Ecto neural progenitor cell (in vitro differentiated cells): Measurements from ENCODE around the gene SLCO3A1.

Experiments used
- DNase-seq: peaks from one replicate; pipeline ENCODE4 v3.0.0-alpha.2; 2018; ENCODE audit warnings: low spot score

The SLCO3A1 gene

DNA sequence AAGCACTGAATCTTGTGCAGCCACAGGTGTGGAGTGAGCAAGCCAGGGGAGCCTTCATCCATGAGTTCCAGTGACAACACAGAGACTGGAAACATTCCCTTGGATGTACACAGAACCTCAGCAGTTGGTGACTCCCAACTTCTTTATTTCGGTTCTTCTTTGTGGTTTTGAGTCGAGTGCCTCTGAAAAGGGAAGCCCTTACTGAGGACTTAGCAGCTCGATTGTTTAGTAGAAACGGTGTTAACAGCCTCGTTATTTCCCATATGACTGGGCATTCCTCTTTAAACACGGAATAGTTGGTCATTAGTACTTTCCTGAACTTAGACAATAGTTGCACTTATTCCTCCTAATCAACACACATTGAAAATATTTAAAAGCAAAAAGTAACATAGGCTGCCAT is 7.7 kb downstream of the SLCO3A1 start:
- no peak for DNase-seq

DNA sequence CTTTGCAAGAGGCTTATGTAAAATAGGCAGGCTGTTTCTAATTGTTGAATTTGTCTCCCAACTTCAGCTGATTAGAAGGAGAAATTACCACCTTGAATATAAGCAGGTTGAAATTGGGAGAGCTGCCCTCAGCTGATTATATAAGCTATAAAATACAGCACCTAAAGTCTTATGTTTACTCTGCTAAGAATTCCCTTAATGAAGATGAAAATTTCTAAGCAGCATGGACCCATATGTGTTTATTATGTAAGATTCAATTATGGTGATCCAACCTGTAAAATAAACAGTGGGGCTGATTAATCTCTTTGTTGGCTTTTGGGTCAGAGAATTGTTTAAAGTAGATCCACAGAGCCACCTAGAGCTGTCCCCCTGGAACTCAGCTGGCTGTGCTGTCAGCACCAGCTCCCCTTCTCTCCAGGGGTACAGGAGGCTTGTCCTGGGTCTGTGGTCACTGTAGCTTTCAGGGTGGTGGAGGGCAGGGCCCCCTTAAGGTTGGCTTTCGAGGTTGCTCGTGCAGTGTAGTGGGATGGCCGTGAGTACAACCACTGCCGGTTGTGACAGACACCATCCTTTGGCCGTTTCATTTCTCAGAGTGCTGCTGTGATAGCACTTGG is 9.5 kb downstream of the SLCO3A1 start:
- no peak for DNase-seq

DNA sequence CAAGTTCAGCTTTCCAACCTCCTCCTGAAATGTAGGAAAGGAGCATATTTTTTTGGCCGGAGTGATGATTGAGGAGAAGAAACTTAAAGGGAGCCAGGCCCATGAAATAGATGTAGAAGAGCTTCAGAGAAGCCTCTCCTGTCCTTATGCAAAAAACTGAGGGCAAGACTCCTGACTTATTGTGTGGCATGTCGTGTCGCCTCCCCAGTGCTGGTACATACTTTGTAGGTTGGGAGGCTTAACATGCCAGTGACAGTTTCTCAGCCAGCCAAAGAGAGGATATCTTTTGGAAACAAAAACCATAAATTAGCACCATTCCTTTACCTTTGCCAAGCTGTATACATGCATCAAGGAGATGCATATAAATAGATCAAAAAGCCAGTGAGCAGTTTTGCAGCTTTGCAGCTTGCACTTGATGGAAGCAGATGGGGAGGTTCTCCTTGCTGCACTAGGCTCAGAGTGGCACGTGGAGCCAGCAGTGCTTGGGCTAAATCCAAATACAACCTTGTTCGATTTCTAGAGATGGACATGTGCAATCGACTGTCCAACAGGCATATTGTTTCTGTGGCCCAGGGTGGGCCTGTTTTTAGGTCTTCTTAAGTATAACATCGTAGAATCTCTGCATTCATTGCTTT is 10.2 kb downstream of the SLCO3A1 start:
- no peak for DNase-seq

DNA sequence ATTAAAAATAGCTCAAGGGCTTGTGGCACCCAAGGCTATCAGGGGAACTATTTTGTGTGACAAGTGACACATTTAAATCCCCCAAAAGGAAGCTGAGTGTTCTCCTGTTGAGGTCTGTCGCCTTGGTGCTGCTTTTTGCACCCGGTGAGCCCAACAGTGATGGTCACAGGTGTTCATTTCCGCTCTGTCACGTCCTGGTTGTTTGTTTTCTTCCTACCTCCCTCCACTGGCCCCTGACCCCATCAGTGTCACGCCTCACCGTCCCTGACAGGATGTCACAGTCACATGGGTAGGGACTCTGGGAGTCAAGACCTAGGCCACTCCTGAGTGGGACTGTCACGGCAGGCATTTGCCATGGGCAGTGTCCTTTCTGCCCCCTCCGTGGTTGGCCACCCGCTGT is 11.2 kb downstream of the SLCO3A1 start:
- no peak for DNase-seq

DNA sequence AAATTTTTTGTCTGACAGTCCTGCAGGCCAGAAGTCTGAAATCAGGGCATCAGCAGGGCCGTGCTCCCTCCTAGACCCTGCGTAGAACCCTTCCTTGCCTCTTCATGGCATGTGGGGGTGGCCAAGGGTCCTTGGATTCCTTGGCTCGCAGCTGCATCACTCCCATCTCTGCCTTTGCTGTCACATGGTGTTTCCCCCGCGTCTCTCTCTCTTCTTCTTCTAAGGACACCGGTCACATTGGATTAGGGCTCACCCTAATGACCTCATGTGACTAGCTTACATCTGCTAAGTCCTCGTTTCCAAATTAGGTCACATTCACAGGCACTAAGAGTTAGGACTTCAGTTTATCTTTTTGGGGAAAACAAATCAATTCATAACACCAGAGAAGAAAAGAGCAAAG is 12.0 kb downstream of the SLCO3A1 start:
- no peak for DNase-seq

DNA sequence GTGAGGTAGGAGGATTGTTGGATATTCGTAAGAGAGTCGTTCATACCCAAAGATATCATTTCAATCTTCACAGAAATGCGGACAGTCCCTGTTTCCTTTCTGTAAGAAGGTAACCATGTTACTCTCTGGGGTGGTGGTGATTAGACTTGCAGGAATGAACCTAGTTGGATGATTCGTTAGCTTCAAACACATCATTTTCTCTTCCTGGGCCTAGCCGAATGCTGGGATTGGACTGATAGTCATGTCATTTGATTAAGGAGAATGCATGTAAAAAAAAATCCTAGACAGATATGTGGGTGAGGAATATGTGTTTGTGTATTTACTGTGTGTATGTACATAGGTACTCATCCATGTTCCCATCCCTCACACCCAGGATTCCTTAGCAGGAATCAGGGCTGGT is 12.4 kb downstream of the SLCO3A1 start:
- DNase-seq: no peak

DNA sequence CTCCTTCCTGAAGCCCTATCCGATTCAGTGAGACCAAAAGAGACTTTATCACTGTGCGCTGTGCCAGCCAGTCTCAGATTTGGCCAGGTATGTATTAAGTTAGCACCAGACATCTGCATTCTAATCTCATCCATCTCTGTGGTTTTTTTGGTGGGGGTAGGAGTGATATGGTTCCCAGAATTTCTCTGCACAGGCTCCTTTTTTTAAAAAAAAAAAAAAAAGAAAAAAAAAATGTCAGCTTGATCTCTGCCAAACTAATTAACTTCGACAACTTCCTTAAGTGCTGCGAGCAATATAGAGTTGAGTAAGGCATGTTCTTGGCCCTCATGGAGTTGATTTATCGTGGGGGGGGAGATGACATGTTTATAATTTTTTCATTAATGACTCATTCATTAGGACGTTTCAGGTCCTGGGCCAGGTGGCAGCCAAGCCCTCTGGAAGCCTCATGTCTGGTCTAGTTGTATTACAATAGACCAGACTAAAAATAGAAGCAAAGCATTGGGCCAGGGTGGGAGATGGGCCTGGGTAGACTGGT is 12.9 kb downstream of the SLCO3A1 start:
- no peak for DNase-seq

DNA sequence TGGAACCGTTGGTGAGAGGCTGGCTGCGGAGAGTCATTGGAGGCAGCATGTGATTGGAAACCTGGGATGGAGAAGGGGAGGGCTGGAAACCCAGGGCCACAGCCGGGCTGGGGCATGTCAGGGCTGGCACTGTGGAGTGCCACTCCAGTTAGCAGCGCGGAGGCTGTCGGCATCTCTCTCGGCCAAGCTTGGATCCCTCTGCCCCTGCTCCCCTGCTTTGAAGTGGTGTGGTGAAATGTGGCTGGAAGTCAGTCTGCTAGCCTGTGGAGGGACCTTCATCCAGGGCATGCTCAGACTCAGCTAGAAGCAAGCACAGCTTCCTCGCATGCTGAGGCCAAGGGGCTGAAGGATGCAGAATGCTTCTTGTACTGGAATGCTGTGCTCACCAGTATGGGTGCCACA is 13.5 kb downstream of the SLCO3A1 start:
- DNase-seq: no peak

DNA sequence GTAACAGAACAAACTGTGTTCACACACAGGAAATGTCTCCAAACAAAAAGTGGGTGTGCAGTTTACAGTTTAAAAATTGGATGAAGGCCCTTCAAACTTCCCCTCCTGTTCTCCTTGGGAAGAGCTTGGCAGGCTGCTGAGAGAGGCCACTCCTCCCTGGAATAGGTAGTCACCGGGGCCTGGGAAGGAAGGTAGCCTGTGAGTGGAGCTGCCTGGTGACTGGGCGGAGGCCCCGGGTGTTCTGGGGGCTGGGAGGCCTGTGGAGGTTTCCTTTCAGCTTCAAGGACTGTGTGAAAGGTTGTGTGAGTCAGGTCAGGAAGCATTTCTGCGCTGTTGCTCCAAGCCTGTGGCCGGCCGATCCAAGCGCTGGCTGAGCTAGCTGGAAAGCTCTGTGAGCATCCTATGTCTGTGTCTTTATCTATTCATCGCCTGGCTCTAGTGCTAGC is 14.1 kb downstream of the SLCO3A1 start:
- DNase-seq: no peak

DNA sequence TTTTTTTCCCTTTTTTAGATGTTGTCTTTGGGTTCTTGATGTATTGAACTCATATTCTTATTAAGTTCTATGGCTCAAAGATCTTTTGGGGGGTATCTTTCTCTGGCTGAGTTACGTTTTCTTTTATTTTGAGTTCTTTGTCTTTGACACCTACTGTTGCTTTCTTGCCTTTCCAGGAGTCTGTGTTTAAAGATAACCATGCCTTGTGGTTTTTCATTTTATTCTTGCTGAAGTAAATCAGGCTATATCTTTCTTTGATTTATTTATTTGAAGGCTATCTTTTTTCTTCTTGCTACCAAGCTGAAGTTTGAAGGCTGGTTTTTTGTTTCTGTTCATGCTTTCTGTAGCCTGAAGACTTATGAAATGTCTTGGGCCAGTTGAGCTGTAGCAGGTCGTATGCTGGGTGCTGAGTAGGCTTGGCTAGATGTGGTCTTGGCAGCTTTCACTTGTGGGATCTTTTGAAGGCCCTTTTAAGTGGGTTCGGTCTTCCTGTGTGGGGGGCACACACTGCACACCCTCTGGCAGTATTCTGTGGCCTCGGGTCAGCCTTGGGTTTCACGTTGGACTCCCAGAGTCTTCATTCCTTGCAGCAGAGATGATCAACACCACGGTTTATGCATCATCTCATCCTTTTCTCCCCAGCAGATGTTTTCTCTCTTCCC is 17.5 kb downstream of the SLCO3A1 start:
- no peak for DNase-seq

DNA sequence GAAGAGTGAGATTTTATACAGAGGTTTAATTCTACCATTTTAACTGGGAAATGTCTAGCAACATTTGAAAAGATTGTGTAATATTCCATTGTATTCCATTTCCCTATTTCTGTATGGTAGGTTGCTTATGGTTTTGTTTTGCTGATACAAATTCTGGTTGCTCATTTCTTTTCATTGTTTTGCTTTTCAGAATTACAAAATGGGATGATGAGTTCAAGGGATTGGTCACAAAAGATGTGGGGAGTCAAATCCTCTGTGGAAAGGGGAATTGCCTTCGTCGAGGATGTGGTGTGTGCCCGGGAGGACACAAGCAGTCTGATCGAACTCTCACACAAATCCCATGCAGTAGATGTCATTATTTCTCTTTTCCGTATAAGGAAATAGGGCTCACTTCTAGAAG is 18.3 kb downstream of the SLCO3A1 start:
- DNase-seq: no peak

DNA sequence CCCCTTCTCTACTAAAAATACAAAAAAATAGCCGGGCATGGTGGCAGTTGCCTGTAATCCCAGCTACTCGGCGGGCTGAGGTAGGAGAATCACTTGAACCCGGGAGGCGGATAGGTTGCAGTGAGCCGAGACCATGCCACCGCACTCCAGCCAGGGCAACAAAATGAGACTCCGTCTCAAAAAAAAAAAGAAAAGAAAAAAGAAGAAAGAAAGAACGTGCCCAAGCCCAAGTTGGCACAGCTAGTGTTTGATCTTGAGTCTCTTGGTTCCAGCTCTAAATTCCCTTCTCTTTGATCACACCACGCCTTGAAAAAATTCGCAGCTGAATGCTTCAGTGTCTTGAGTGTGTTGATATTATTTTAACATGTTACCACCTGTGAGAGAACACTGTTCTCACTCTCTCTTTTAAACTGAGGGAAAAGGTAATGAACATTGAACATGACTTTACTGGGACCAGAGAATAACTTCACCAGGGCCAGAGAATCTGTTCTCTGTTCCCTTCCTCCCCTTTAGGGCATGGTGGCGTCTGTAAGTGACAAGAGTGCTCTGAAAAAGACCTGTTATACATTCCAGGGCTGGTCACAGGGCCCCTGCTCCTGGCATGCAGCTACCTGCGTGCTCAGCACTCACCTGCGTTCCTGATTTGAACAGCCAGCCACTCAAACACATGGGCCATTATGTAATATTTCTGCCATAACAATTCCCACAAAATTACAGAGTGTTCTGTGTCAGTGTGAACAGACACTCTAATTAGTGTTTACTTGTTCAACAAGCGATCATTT is 19.0 kb downstream of the SLCO3A1 start:
- DNase-seq: no peak

DNA sequence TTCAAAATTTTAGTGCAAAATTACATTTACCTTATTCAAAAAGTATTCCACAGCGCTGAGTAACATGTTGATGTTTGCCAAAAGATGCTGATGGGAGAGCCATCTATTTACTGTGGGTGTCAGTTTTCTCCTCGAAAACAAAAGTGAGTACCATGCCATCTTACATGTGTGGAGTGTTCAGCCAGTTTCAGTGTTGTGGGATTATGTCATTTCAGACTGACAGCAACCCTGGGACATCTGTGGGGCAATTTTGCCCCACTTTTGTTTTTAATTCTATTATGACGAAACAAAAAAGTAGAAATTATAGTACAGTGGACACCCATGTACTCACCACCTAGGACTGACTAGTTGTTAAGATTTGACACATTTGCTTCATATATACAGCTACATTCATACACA is 19.6 kb downstream of the SLCO3A1 start:
- no peak for DNase-seq

DNA sequence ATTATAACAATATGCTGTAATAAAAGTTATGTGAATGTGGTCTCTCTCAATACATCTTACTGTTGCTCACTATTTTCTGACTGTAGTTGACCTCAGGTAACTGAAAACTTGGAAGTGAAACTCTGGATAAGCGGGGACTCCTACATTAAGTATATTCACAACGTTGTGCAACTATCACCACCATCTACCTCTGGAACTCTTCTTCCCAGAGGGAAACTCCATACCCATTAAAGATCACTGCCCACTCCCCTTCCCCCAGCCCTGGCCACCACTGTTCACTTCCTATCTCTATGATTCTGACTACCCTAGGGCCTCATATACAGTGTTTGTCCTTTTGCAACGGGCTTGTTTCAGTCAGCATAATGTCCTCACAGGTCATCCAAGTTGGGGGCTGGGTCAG is 20.7 kb downstream of the SLCO3A1 start:
- DNase-seq: no peak

DNA sequence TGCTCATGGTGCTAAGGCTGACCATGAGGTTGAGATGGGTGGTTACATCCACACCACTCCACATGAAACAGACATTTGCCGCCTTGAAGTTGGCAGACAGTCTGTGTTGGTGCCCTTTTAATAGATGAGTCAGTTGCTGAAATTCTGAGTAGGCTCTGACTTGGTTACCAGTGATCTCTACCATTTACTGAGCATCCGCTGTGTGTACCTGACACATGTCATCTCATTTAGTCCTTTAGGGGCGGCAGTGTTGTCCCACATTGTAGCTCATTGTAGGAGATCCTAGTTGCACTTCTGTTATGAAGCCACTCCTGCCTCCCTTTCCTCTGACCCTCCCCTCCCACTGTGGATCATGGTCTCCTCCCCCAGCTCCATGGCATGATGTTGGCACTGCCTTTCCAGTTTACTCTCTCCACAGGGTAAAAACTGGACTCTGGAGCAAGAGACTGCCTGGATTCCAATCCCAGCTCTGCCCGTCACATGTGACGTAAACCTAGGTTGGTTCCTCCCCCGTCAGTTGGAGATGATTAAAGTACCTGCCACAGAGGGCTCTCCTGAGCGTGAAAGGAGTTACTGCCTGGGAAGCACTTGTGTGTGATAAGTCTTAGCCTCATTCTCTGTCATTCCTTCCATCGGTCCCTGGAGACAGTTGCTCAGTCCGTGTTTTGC is 21.6 kb downstream of the SLCO3A1 start:
- peak; percentile 18 for DNase-seq

DNA sequence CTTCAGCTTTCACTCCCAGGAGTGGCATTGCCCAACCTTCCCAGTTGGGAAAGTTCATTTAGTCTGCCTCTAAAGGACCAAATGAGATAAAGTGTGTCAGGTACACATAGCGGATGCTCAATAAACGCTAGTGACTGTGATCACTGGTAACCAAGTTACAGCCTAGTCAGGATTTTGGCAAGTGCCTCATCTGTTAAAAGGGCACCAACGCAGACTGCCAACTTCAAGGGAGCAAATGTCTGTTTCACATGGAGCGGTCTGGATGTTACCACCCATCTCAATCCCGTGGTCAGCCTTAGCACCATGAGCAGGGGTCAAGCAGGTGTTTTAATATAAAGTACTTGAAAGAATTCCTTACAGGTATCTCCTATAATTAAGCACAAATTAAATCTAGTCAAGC is 22.7 kb downstream of the SLCO3A1 start:
- DNase-seq: no peak

DNA sequence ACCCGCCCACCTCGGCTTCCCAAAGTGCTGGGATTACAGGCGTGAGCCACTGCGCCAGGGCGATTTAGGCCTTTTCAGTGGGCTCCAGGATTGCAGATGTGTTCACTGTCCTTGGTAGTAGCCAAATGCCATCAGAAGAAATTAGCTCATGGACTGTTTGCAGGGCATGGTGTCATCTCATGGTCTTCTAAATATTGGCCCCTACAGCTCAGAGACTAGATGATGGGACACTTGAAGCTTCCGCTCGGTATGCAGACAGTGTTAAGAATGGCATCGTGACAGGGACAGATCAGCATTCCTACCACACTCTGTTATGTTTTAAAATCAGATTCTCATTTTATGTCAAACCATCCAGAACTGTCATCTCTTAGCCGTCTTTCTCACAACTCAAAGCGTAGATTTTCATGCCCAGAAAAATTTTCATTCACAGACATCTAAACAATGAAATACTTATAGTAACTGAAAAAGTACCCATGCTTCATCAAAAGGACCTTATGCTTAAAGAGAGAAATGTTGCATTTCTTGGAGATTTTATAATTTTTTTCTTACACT is 24.9 kb downstream of the SLCO3A1 start:
- no peak for DNase-seq

DNA sequence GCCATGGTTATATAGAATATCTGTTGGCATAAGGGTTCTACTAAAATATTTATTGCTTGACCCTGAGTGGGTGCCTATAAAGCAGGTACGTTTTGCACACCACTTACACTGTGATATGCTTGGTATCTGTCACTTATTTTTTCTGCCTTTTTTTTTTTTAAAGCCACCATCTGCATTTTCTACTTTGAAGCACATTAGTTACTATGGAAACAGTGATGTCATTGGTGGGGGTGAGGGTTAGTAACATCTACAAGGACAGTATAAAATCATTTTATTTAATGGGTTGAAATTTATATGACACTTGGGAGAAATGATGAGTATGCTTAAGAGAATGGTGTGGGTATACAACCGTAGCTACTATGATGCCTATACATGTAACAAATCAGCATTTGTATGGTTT is 25.6 kb downstream of the SLCO3A1 start:
- no peak for DNase-seq

DNA sequence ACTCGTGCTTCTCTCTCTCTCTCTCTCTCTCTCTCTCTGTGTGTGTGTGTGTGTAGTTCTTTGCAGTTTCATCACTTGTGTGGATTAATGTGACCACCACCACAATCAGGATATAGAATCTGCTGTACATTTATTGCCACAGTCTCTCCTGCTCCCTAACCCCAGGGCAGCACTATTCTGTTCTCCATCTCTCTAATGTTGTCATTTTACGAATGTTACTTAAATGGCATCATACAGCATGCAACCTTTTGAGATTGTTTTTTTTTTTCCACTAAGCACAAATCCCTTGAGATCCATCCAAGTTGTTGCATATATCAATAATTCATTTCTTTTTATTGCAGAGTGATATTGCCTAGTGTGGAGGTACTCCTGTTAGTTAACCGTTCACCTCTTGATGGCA is 26.9 kb downstream of the SLCO3A1 start:
- DNase-seq: no peak

DNA sequence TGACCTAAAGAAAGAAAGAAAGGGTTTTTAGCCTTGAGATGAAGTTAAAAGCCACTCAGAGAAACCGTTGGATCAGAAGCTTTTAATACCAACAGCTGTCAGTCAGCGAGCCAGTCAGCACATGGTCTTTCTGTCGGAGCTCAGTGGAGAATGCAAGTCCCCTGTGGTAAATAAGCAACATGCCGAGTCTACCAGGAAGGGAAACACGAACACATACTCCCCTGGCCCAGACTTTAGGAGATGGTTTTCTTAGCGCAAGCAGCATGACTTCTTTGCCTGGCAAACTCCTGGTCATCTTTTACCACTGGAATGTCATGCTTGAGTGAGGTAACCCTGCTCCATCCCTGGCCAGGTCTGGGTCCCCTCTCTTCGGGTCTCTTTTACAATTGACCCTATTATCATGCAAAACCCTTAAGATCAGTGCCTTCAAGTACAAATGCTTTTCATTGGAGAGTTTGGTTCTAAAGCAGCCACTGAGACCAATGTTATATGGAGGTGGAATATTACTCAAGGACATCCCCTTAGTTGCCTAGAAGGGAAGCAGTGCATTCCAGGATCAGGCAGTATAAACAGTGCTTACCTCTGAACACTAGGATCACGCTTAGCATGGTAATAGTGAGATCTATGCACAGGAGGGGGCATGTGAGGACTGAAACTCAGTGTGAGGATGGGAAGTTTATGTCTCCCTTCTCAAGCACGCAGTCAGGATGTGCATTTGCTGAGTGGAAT is 28.2 kb downstream of the SLCO3A1 start:
- no peak for DNase-seq
